GM21526 (cell line): Measurements from ENCODE around the gene KIAA1671.
"Not testable (repeated sequence)": the region's sequence is repeated elsewhere in the genome, so short reads cannot be mapped to it uniquely, and the experiment has no call there.

ENCODE experiments used
- ATAC-seq: cut with Tn5 transposase; IDR thresholded peaks from one replicate; pipeline ENCODE4 v1.9.1; 2021; ENCODE audit warnings: moderate library complexity; ENCODE audit not compliant: unreplicated experiment, low FRiP score

KIAA1671 gene

GRCh38 chr22:25183949-25184619, 231.6 kb downstream of the KIAA1671 start:
- no peak for ATAC-seq

- ATAC-seq: no peak
Measured at GRCh38 chr22:25186140-25186539, 233.6 kb downstream of the KIAA1671 start.

- no peak for ATAC-seq
Measured at GRCh38 chr22:25187469-25187868, 235.0 kb downstream of the KIAA1671 start.

GRCh38 chr22:25192406-25192805, 239.9 kb downstream of the KIAA1671 start:
- no peak for ATAC-seq

GRCh38 chr22:25193130-25193529, 240.6 kb downstream of the KIAA1671 start:
- no peak for ATAC-seq

- no peak for ATAC-seq
Measured at GRCh38 chr22:25193548-25193947, 241.0 kb downstream of the KIAA1671 start.

- no peak for ATAC-seq
Measured at GRCh38 chr22:25196326-25196725, 243.8 kb downstream of the KIAA1671 start.

- no peak for ATAC-seq
Measured at GRCh38 chr22:25197340-25197739, 244.8 kb downstream of the KIAA1671 start.

- ATAC-seq: no peak
Measured at GRCh38 chr22:25199731-25200520, 247.4 kb downstream of the KIAA1671 start, which contains the start of gene CRYBB3. CRYBB3 (plus strand) TSS chr22:25199858; CDS start chr22:25201397, 1,539 bp downstream.

GRCh38 chr22:25200967-25201366, 248.5 kb downstream of the KIAA1671 start:
- no peak for ATAC-seq

GRCh38 chr22:25201557-25202273, 249.2 kb downstream of the KIAA1671 start:
- no peak for ATAC-seq

- ATAC-seq: no peak
Measured at GRCh38 chr22:25202290-25202921, 249.9 kb downstream of the KIAA1671 start.

GRCh38 chr22:25203082-25203481, 250.6 kb downstream of the KIAA1671 start:
- no peak for ATAC-seq

- ATAC-seq: not testable (repeated sequence)
Measured at GRCh38 chr22:25204547-25204946, 252.0 kb downstream of the KIAA1671 start.

- ATAC-seq: no peak
Measured at GRCh38 chr22:25205847-25206246, 253.3 kb downstream of the KIAA1671 start.

GRCh38 chr22:25206998-25207397, 254.5 kb downstream of the KIAA1671 start:
- ATAC-seq: no peak

GRCh38 chr22:25207553-25208157, 255.1 kb downstream of the KIAA1671 start:
- ATAC-seq: no peak

- no peak for ATAC-seq
Measured at GRCh38 chr22:25208328-25208727, 255.8 kb downstream of the KIAA1671 start.

- ATAC-seq: no peak
Measured at GRCh38 chr22:25208743-25209505, 256.4 kb downstream of the KIAA1671 start.

- no peak for ATAC-seq
Measured at GRCh38 chr22:25210793-25211192, 258.3 kb downstream of the KIAA1671 start.
